GM12878 (cell line): Measurements from ENCODE around the gene TXNIP. TPM values are rescaled to one million over a fixed set of nuclear protein-coding genes. Genes with fewer than 3 reads are reported as not detected.

ENCODE experiments used
- ATAC-seq: fragments of 200-7000 bp; cut with Tn5 transposase; 3 replicates; pipeline ENCODE4 v1.9.1; 2020; ENCODE audit warnings: mild to moderate bottlenecking, moderate library complexity
- BruUV-seq: library from RNA; stranded (reverse); fragments of 400-500 nt; replicated peaks from 2 replicates; lab custom pipeline; 2021; lab: Mats Ljungman, UMichigan
- CTCF ChIA-PET: fragments of 300-600 bp; sonication (Branson Sonifier 250); formaldehyde crosslinking; extraction: SDS; loops from one replicate; lab custom pipeline; 2021; ENCODE audit warnings: inconsistent platforms; lab: Yijun Ruan, JAX
- POLR2A ChIA-PET: fragments of 350-600 bp; formaldehyde crosslinking; extraction: SDS; loops from one replicate; lab custom pipeline; 2021; ENCODE audit warnings: inconsistent platforms; lab: Charles Lee
- RAD21 ChIA-PET: fragments of 300-600 bp; sonication (Branson Sonifier 250); formaldehyde crosslinking; loops from one replicate; lab custom pipeline; 2023; ENCODE audit warnings: antibody characterized with exemption; ENCODE audit not compliant: unreplicated experiment; lab: Charles Lee
- SMC1A ChIA-PET: fragments of 300-600 bp; sonication (Branson Sonifier 250); formaldehyde crosslinking; loops from one replicate; lab custom pipeline; 2023; ENCODE audit not compliant: unreplicated experiment, uncharacterized antibody; lab: Charles Lee
- DNase-seq: peaks from one replicate; pipeline ENCODE4 v3.0.0-alpha.2; 2011; ENCODE audit warnings: low read depth, low spot score
- FAIRE-seq: peaks from 3 replicates; lab custom pipeline; 2011; peaks lifted over from hg19 to GRCh38; lab: Jason Lieb, UNC
- H2AFZ ChIP-seq: 2 replicates; pipeline ENCODE4 v1.6.0; 2011; ENCODE audit warnings: low read depth, low read length, control low read depth; ENCODE audit not compliant: control insufficient read depth
- H3K27ac ChIP-seq: 2 replicates; pipeline ENCODE4 v1.5.1; 2011; ENCODE audit warnings: control low read depth; ENCODE audit not compliant: control insufficient read depth, insufficient read depth
- H3K27me3 ChIP-seq, 2 experiments: replicated peaks in 1 of 2; 2 replicates each; pipeline versions ENCODE4 v1.6.0 to v1.6.1; 2011; ENCODE audit warnings: low read length in 1 of 2; ENCODE audit not compliant: control insufficient read depth in 2 of 2, insufficient read depth in 2 of 2
- H3K36me3 ChIP-seq, 2 experiments: 2 replicates each; pipeline ENCODE4 v1.5.1; 2011; ENCODE audit warnings: low read length in 1 of 2; ENCODE audit not compliant: control insufficient read depth in 2 of 2, insufficient read depth in 2 of 2
- H3K4me1 ChIP-seq: 2 replicates; pipeline ENCODE4 v1.6.1; 2011; ENCODE audit warnings: mild to moderate bottlenecking, low read length, moderate library complexity, mixed read lengths; ENCODE audit not compliant: control insufficient read depth, insufficient read depth
- H3K4me2 ChIP-seq: 2 replicates; pipeline ENCODE4 v1.6.0; 2011; ENCODE audit warnings: control low read depth; ENCODE audit not compliant: control insufficient read depth, insufficient read depth
- H3K4me3 ChIP-seq: fragments of 200-600 bp; sonication (generic); 2 replicates; pipeline ENCODE4 v1.5.1; 2016
- H3K79me2 ChIP-seq: 2 replicates; pipeline ENCODE4 v1.6.0; 2011; ENCODE audit warnings: low read length; ENCODE audit not compliant: control insufficient read depth, insufficient read depth
- H3K9ac ChIP-seq: 2 replicates; pipeline ENCODE4 v1.8.0; 2011; ENCODE audit warnings: low read length, control low read depth, mixed read lengths; ENCODE audit not compliant: control insufficient read depth, insufficient read depth
- H3K9me3 ChIP-seq: replicated peaks from 3 replicates; pipeline ENCODE4 v1.5.1; 2011; ENCODE audit warnings: mild to moderate bottlenecking, low read length; ENCODE audit not compliant: control insufficient read depth, insufficient read depth
- H4K20me1 ChIP-seq: 2 replicates; pipeline ENCODE4 v1.6.0; 2011; ENCODE audit not compliant: control insufficient read depth, insufficient read depth
- BACH1 ChIP-seq: fragments of 450-650 bp; IDR thresholded peaks from 2 replicates; pipeline ENCODE4 v1.6.1; 2017; ENCODE audit warnings: mild to moderate bottlenecking, borderline replicate concordance
- BCL11A ChIP-seq: IDR thresholded peaks from 2 replicates; pipeline ENCODE4 v1.6.1; 2011; ENCODE audit warnings: low read depth, low read length
- CBFB ChIP-seq: IDR thresholded peaks from 2 replicates; pipeline ENCODE4 v1.6.1; 2016; ENCODE audit warnings: antibody characterized with exemption, low read depth
- CEBPZ ChIP-seq: fragments of 150-350 bp; IDR thresholded peaks from 2 replicates; pipeline ENCODE4 v1.6.1; 2016; ENCODE audit warnings: low read depth, low read length
- EED ChIP-seq: sonication (generic); IDR thresholded peaks from 2 replicates; pipeline ENCODE4 v1.6.1; 2016; ENCODE audit warnings: antibody characterized with exemption, low read depth
- FOXM1 ChIP-seq: IDR thresholded peaks from 2 replicates; pipeline ENCODE4 v1.6.1; 2012; ENCODE audit warnings: low read depth, mild to moderate bottlenecking, inconsistent platforms, low read length, moderate library complexity
- IKZF2 ChIP-seq, 2 experiments: fragments of 450-650 bp; IDR thresholded peaks; 2 replicates each; pipeline ENCODE4 v1.6.1; 2017; ENCODE audit warnings: mild to moderate bottlenecking in 2 of 2, moderate library complexity in 2 of 2
- MTA3 ChIP-seq: IDR thresholded peaks from 2 replicates; pipeline ENCODE4 v1.6.1; 2012; ENCODE audit warnings: low read length, inconsistent platforms, borderline replicate concordance
- NFIC ChIP-seq: IDR thresholded peaks from 2 replicates; pipeline ENCODE4 v1.6.1; 2012; ENCODE audit warnings: low read depth, mild to moderate bottlenecking, inconsistent platforms, low read length, moderate library complexity
- NR2F1 ChIP-seq: fragments of 450-650 bp; conservative IDR thresholded peaks from 2 replicates; pipeline ENCODE4 v1.6.1; 2017; ENCODE audit warnings: mild to moderate bottlenecking
- PAX5 ChIP-seq: IDR thresholded peaks from 2 replicates; pipeline ENCODE4 v1.6.1; 2011; ENCODE audit warnings: low read depth, low read length, borderline replicate concordance
- PKNOX1 ChIP-seq: fragments of 450-650 bp; IDR thresholded peaks from 2 replicates; pipeline ENCODE4 v1.6.1; 2016; ENCODE audit warnings: mild to moderate bottlenecking
- PML ChIP-seq: IDR thresholded peaks from 2 replicates; pipeline ENCODE4 v1.6.1; 2012; ENCODE audit warnings: low read length, inconsistent platforms
- POLR2A ChIP-seq: IDR thresholded peaks from 2 replicates; pipeline ENCODE4 v1.6.1; 2011; ENCODE audit warnings: low read depth, mild to moderate bottlenecking, low read length
- POLR2AphosphoS2 ChIP-seq: IDR thresholded peaks from 2 replicates; pipeline ENCODE4 v1.6.1; 2011; ENCODE audit warnings: low read depth, mild to moderate bottlenecking, low read length, improper control_type of control experiment, moderate library complexity
- POLR2AphosphoS5 ChIP-seq: IDR thresholded peaks from 2 replicates; pipeline ENCODE4 v1.6.1; 2011; ENCODE audit warnings: mild to moderate bottlenecking, low read length, inconsistent platforms
- POU2F2 ChIP-seq: IDR thresholded peaks from 3 replicates; pipeline ENCODE4 v1.6.1; 2011; ENCODE audit warnings: low read depth, mild to moderate bottlenecking, low read length, borderline replicate concordance
- RFX5 ChIP-seq: IDR thresholded peaks from 2 replicates; pipeline ENCODE4 v1.6.1; 2011; ENCODE audit warnings: low read depth, low read length, improper control_type of control experiment
- SMAD5 ChIP-seq: IDR thresholded peaks from 2 replicates; pipeline ENCODE4 v1.6.1; 2016; ENCODE audit warnings: antibody characterized with exemption, low read depth
- USF1 ChIP-seq: IDR thresholded peaks from 2 replicates; pipeline ENCODE4 v1.6.1; 2011; ENCODE audit warnings: borderline replicate concordance, low read depth, mild to moderate bottlenecking, moderate library complexity, mixed read lengths, low read length; ENCODE audit not compliant: insufficient read depth; ENCODE audit errors: extremely low read length
- ZBED1 ChIP-seq: IDR thresholded peaks from 2 replicates; pipeline ENCODE4 v1.6.1; 2016; ENCODE audit warnings: borderline replicate concordance
- WGBS: methylation state at CpG from one replicate; pipeline ENCODE4 v1.1.6; 2016; ENCODE audit warnings: low lambda C conversion rate; ENCODE audit not compliant: insufficient replicate concordance, insufficient coverage; ENCODE audit errors: missing lambda C conversion rate; 5-methylcytosine and 5-hydroxymethylcytosine counted together
- in situ Hi-C: fragments of 300-500 bp; cut with MboI; formaldehyde crosslinking; loops from 9 replicates; pipeline ENCODE4 v1.14.3; 2018; ENCODE audit warnings: mixed read lengths
- intact Hi-C: fragments of 100-400 bp; cut with micrococcal nuclease; formaldehyde crosslinking; loops from one replicate; pipeline ENCODE4 v1.14.2; 2022; ENCODE audit not compliant: unreplicated experiment
- polyA plus RNA-seq, 11 experiments: library from polyadenylated mRNA; depleted of rRNA in 4 of 11; unstranded in 6 of 11; stranded (reverse) in 5 of 11; fragments of >200 nt; fragmentation: Nextera tagmentation in 4 of 11; fragmentation: Illumina TruSeq in 1 of 11; extraction: Ambion mirVana in 4 of 11; extraction: Trizol in 1 of 11; gene quantifications; 1 replicate in 1 of 11; 2 replicates in 10 of 11; pipeline versions ENCODE4 v1.2.1 to v1.2.3, GENCODE V29; 2011 to 2016; ENCODE audit warnings: inconsistent platforms in 2 of 11, missing spikeins in 2 of 11, low read depth in 1 of 11
- total RNA-seq, 4 experiments: library from RNA; depleted of rRNA in 3 of 4; stranded (reverse); fragments of >200 nt in 3 of 4; fragmentation: Illumina TruSeq in 1 of 4; extraction: Trizol in 1 of 4; gene quantifications; 2 replicates each; pipeline versions ENCODE4 v1.2.1 to v1.2.3, GENCODE V29; 2013 to 2021

The TXNIP gene
- total and polyA plus RNA-seq, 10 of the 15 experiments (the other 5 are each of a cell fraction or from before 2014, with no cell fraction given) = 48.7 to 133 (median 107) TPM

- TF ChIP-seq RFX5 (no peak), BACH1 (peak; percentile 56; the same call in 1 of the 2 replicates), FOXM1 (peak; percentile 59; the same call in 1 of the 2 replicates), POLR2A (peak; percentile 74), MTA3 (peak; percentile 96), BCL11A (0 out of 2 replicates have a peak, but pooled peaks have one; percentile 38), NR2F1 (no peak), ZBED1 (peak; percentile 64), EED (peak; percentile 26; the same call in 1 of the 2 replicates), PML (peak; percentile 59), CBFB (peak; percentile 48; the same call in 1 of the 2 replicates), POLR2AphosphoS5 (peak; percentile 92), PKNOX1 (no peak), POLR2AphosphoS2 (peak; percentile 84), USF1 (no peak), SMAD5 (peak; percentile 93), IKZF2 (IDR thresholded peaks at IDR 0.05) (peak; percentile 29 to 47; a peak in 1 of 4 replicates), NFIC (peak; percentile 48), POU2F2 (0 out of 3 replicates have a peak, but pooled peaks have one; percentile 9), PAX5 (peak; percentile 60; the same call in 1 of the 2 replicates), CEBPZ (no peak)
- BruUV-seq = no TSS peak
- no peaks in the 10 kb centered on the region for H3K27me3 ChIP-seq
- SMC1A ChIA-PET = interaction anchor here (0.6 to 12.5 kb wide), 2 partner anchors 12 to 69 kb away, joined by 4 to 244 read pairs; no protein-coding TSS in a partner anchor
- RAD21 ChIA-PET = interaction anchor here (7.4 kb wide), 1 partner anchor 13 kb away, joined by 100 read pairs; no protein-coding TSS in a partner anchor
- FAIRE-seq = no peak
- H3K9ac ChIP-seq = no peak overlapping the region
- peaks cover 15% of the 10 kb centered on the region for H3K79me2 ChIP-seq
- CTCF ChIA-PET = interaction anchor here (1.0 to 12.2 kb wide), 5 partner anchors 12 to 20 kb away, joined by 3 to 196 read pairs (median 3); no protein-coding TSS in a partner anchor
- intact Hi-C loops (no loop called here), in situ Hi-C loops (no loop called here)
- DNase-seq = no peak
- H3K4me2 ChIP-seq = no peak overlapping the region
- no peak overlapping the region for H2AFZ ChIP-seq
- H3K9me3 ChIP-seq = no peaks in the 10 kb centered on the region
- peaks cover 4% of the 10 kb centered on the region for H3K4me1 ChIP-seq
- 94% methylated on average over 10 of the region's 10 CpGs for WGBS
- H4K20me1 ChIP-seq = no peaks in the 10 kb centered on the region
- peaks cover 0 to 3% of the 10 kb centered on the region in 2 experiments; a peak in 2 of 4 replicates for H3K36me3 ChIP-seq
- H3K4me3 ChIP-seq = no peak overlapping the region
- no peak for ATAC-seq
- H3K27ac ChIP-seq = no peak overlapping the region
- POLR2A ChIA-PET = interaction anchor here (1.1 to 7.2 kb wide), 3 partner anchors 9 to 28 kb away, joined by 3 to 61 read pairs (median 4); partner anchors contain the start of genes ANKRD34A and POLR3GL
Measured at GRCh38 chr1:145991735-145992412, 4.5 kb downstream of the TXNIP start.
